ENCODE data around the gene ANKRD9.

The ANKRD9 gene

DNA sequence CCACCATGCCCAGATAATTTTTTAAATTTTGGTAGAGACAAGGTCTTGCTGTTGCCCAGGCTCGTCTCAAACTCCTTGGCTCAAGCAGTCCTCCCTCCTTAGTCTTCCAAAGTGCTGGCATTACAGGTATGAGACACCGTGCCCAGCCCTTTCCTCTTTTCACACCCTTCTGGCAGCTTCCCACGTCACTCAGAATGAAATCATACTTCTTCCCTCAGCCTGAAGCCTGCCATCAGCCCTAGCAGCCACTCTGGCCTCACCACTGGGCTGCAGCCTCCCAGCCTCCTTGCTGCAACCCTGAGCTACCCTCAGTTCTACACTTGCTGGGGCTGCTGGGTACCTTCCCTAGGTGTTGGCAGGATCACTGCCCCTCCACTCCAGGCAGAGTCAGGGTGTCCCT, 18.2 kb downstream of the ANKRD9 start:
- Histone ChIP-seq H3K4me3 (ENCODE audit: insufficient read depth, low read length, poor library complexity, severe bottlenecking) (no peak overlapping the region), H3K4me2 (ENCODE audit: low read depth, low read length, poor library complexity, severe bottlenecking) (no peak overlapping the region)

DNA sequence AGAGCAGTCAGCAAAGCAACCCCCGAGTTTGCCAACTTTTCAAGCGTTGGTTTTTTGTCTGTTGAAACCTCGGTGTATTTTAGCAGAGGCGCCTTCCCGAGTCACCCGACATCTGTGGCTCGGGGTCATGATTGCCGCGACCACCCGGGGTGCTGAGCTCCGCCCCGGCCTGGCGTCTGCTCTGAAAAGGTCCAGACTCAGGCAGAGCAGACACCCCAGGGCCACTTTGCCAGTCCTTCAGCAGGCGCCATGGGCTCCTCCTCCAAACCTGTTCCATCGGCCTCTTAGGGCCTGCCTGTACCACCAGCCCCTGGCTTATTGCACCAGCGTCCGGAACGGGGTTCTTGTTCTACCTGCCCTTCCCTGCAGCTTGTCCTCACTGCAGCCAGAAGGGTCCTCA, 19.1 kb downstream of the ANKRD9 start:
- Histone ChIP-seq H3K9me3 (ENCODE audit: insufficient read depth, low read length) (no peaks in the 10 kb centered on the region), H3F3A (ENCODE audit: insufficient read depth) (no peaks in the 10 kb centered on the region), H2AFZ (ENCODE audit: low read depth, low read length, severe bottlenecking) (no peak overlapping the region), H3K4me2 (ENCODE audit: low read depth, low read length, poor library complexity, severe bottlenecking) (no peak overlapping the region), H3K27ac (ENCODE audit: low read depth, low read length) (no peak overlapping the region), H3K79me2 (ENCODE audit: insufficient read depth, low read length) (no peaks in the 10 kb centered on the region), H3K27me3 (ENCODE audit: low read length) (no peaks in the 10 kb centered on the region), H3K9ac (ENCODE audit: low read length) (no peak overlapping the region), H3K4me3 (ENCODE audit: insufficient read depth, low read length, poor library complexity, severe bottlenecking) (no peak overlapping the region), H4K20me1 (ENCODE audit: low read depth, low read length) (no peaks in the 10 kb centered on the region), H3K36me3 (ENCODE audit: low read length) (no peaks in the 10 kb centered on the region), H3K9me2 (replicated peaks; ENCODE audit: insufficient read depth, low read length) (no peaks in the 10 kb centered on the region)
- TF ChIP-seq, protein P1, sequence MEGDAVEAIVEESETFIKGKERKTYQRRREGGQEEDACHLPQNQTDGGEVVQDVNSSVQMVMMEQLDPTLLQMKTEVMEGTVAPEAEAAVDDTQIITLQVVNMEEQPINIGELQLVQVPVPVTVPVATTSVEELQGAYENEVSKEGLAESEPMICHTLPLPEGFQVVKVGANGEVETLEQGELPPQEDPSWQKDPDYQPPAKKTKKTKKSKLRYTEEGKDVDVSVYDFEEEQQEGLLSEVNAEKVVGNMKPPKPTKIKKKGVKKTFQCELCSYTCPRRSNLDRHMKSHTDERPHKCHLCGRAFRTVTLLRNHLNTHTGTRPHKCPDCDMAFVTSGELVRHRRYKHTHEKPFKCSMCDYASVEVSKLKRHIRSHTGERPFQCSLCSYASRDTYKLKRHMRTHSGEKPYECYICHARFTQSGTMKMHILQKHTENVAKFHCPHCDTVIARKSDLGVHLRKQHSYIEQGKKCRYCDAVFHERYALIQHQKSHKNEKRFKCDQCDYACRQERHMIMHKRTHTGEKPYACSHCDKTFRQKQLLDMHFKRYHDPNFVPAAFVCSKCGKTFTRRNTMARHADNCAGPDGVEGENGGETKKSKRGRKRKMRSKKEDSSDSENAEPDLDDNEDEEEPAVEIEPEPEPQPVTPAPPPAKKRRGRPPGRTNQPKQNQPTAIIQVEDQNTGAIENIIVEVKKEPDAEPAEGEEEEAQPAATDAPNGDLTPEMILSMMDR (IDR thresholded peaks at IDR 0.05; ENCODE audit: insufficient read depth, low read length, poor library complexity, severe bottlenecking), result no peak
- TF ChIP-seq EZH2phosphoT487 (conservative IDR thresholded peaks at IDR 0.05; ENCODE audit: low read length), result no peak

More for the DNA sequence above, 18.2 kb downstream of the ANKRD9 start:
- Histone ChIP-seq H3K79me2 (ENCODE audit: insufficient read depth, low read length) (no peaks in the 10 kb centered on the region), H3K36me3 (ENCODE audit: low read length) (no peaks in the 10 kb centered on the region), H3F3A (ENCODE audit: insufficient read depth) (no peaks in the 10 kb centered on the region), H3K27ac (ENCODE audit: low read depth, low read length) (no peak overlapping the region), H3K9me3 (ENCODE audit: insufficient read depth, low read length) (no peaks in the 10 kb centered on the region), H2AFZ (ENCODE audit: low read depth, low read length, severe bottlenecking) (no peak overlapping the region), H3K9me2 (replicated peaks; ENCODE audit: insufficient read depth, low read length) (no peaks in the 10 kb centered on the region), H3K9ac (ENCODE audit: low read length) (no peak overlapping the region), H4K20me1 (ENCODE audit: low read depth, low read length) (no peaks in the 10 kb centered on the region), H3K27me3 (ENCODE audit: low read length) (no peaks in the 10 kb centered on the region)
- TF ChIP-seq, protein P1 (IDR thresholded peaks at IDR 0.05; ENCODE audit: insufficient read depth, low read length, poor library complexity, severe bottlenecking), result no peak
- TF ChIP-seq EZH2phosphoT487 (conservative IDR thresholded peaks at IDR 0.05; ENCODE audit: low read length), result no peak

DNA sequence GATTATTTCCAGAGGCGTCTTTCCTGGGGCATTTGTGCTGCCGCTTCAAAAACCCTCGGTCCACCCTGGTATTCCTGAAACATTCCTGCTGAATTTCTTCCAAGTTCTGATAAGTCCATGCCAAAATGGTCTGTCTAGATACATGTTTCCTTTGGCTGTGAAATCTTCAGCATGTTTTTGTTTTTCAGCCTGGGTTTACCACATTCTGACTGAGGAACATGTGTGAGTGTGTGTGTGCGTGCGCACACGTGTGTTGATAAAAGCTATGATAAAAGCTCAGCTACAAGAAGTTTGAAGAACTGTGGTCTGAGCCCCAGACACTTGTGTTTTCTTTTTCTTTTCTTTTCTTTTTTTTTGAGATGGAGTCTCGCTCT, 22.4 kb downstream of the ANKRD9 start:
- Histone ChIP-seq H3K4me3 (ENCODE audit: insufficient read depth, low read length, poor library complexity, severe bottlenecking) (no peak overlapping the region), H3K27me3 (ENCODE audit: low read length) (no peaks in the 10 kb centered on the region), H3F3A (ENCODE audit: insufficient read depth) (no peaks in the 10 kb centered on the region), H3K36me3 (ENCODE audit: low read length) (no peaks in the 10 kb centered on the region), H3K9ac (ENCODE audit: low read length) (no peak overlapping the region), H4K20me1 (ENCODE audit: low read depth, low read length) (no peaks in the 10 kb centered on the region), H3K9me2 (replicated peaks; ENCODE audit: insufficient read depth, low read length) (no peaks in the 10 kb centered on the region), H3K9me3 (ENCODE audit: insufficient read depth, low read length) (no peaks in the 10 kb centered on the region), H2AFZ (ENCODE audit: low read depth, low read length, severe bottlenecking) (no peak overlapping the region), H3K4me2 (ENCODE audit: low read depth, low read length, poor library complexity, severe bottlenecking) (no peak overlapping the region), H3K27ac (ENCODE audit: low read depth, low read length) (no peak overlapping the region), H3K79me2 (ENCODE audit: insufficient read depth, low read length) (no peaks in the 10 kb centered on the region)
- TF ChIP-seq, protein P1 (IDR thresholded peaks at IDR 0.05; ENCODE audit: insufficient read depth, low read length, poor library complexity, severe bottlenecking), result no peak
- no peak for TF ChIP-seq EZH2phosphoT487 (conservative IDR thresholded peaks at IDR 0.05; ENCODE audit: low read length)

Data from SU-DHL-6 (cell line).